NCI-H226 (cell line): ENCODE measurements around the gene GAPDH.
"Not testable (repeated sequence)": the region's sequence is repeated elsewhere in the genome, so short reads cannot be mapped to it uniquely, and the experiment has no call there.

Source experiments
- DNase-seq: peaks from one replicate; pipeline ENCODE4 v3.0.0-alpha.2; 2015

The GAPDH gene

GRCh38 chr12:6547987-6548386 is 13.7 kb downstream of the GAPDH start:
- DNase-seq = peak; percentile 94

DNA sequence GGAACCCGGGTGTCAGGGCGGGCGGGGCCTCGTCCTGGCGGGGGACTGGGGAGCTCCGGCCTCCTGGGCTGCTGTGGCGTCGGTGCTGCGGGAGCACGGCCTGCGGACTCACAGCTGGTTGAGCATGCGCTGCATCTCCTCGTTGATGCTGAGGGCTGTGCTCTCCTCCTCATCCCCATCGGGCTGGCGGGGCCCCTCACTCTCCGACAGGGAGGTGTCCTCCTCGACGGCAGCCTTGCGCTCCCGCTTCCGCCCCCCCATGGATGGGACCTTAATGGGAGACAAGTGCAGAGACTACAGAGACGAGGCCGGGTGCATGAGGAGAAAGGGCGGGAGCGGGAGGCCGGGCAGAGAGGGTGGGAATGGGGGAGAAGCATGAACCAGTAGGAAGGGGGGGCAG is 14.2 kb downstream of the GAPDH start:
- DNase-seq = no peak

DNA sequence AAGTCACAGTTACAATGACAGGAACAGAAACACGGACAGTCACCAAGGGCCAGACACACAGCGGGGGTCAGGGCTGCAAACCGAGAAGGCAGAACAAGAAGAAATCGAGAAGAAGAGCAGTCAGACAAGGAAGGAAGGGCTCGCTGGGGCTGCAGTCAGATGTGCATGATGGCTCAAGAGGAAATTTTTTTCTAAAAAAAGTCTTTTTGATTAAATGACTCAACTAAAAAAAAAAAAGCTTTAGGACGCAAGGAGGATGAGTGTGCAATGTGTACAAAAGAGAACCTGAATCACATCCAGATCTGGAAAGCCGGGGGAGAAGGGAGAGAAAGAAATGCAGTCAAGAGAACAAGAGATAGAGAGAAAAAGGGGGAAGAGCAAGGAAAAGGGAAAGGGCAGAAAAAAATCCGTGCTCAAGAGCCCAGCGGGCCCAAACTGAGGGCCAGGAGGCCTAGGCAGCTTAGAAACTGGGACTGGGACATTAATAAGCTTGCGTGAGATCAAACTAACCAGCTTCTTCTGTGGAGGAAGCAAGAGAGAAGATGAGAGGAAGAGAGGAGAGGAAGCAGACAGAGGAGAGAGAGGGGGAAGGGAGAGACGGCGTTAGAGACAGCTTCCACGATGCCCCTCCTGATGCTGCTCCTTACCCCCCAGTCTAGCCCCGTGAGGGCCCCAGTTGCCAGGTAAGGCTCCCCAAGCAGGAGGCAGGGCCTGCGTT is 14.8 kb downstream of the GAPDH start:
- DNase-seq = no peak

GRCh38 chr12:6549684-6550151 is 15.4 kb downstream of the GAPDH start:
- DNase-seq = no peak

DNA sequence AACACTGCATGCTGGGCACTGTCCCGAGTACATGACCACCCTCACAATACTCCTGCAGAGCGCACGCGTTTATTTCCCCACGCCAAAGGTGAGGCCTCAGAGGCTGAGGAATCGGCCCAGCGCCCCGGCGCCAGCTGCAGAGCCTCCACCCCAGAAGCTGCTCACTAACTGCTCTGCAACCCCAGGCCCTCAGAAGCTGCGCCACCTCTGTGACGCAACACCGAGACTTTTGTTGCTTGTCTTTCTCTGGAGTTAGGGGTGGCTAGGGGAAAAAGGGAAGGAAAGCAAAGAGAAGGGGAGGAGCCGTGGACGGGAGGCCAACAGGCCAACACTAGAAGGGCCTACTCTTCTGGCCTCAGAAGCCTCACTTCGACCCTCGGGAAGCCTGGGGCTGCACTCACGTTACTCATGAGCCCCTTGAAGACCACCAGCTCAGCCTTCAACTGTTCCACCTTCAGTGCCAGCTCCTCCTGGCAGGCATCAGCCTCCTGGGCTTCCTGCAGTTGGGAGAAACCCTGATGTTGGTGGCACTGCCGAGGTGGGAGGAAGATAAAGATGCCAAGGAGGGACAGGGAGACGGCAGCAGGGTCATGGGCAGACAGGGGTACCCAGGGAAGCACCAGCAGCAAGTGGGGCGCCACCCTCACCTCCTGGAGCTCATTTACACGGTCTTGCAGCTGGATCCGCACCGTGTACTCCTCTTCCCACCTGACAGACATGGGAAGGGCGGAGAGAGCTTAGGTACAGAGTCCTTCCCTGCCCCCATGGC is 16.2 kb downstream of the GAPDH start:
- DNase-seq = no peak

DNA sequence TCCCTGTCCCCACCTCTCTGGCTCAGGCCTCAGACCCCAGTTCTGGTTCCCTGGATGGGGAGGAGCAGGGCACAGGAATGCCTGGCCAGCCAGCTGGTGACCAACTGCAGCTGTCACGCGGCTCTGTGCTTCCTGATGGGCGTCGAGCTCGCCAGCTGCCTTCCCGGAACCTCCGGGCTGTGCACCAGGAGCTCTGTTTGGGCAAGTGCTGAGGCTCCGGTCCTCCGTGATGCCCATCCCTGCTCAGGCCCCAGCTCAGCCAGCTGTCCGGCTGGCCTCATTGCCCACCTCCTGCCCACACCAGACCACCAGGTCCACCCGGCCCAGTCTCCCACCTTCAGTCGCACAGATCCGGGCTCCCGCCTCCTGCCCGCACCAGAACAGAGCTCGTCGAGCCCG is 16.7 kb downstream of the GAPDH start:
- DNase-seq = no peak

DNA sequence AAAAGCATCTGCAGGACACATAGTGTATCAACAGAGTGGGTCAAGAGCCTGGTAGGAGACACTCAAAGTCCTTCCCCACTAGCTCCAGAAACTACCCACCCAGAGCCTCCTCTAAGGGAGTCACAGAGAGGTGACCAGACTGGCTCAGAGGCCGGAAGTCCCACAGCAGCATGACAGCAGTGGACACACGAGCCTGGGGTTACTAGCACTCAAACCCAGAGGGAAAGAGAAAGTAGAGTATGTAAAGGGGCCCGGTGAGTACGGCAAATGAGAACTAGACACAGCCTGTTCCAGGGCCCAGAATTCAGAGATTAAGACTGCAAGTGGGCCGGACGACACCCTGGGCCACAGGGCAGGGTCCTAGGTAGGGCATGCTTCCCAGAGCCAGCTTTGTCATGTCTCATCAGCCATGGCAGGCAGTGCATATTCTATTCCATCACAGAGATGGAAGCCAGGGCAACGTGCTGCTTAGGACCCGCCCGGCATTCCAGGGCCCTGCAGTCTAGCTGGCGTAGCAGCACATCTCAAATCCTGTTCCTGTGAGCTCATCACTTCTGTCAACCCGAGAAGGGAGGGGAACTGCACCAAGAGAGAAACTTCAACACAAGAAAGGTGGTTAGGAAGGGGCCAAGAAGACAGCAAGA is 17.3 kb downstream of the GAPDH start:
- DNase-seq = peak; percentile 86

- peak; percentile 67 for DNase-seq
These were observed 17.8 kb downstream of the GAPDH start for GRCh38 chr12:6552140-6552551.

DNA sequence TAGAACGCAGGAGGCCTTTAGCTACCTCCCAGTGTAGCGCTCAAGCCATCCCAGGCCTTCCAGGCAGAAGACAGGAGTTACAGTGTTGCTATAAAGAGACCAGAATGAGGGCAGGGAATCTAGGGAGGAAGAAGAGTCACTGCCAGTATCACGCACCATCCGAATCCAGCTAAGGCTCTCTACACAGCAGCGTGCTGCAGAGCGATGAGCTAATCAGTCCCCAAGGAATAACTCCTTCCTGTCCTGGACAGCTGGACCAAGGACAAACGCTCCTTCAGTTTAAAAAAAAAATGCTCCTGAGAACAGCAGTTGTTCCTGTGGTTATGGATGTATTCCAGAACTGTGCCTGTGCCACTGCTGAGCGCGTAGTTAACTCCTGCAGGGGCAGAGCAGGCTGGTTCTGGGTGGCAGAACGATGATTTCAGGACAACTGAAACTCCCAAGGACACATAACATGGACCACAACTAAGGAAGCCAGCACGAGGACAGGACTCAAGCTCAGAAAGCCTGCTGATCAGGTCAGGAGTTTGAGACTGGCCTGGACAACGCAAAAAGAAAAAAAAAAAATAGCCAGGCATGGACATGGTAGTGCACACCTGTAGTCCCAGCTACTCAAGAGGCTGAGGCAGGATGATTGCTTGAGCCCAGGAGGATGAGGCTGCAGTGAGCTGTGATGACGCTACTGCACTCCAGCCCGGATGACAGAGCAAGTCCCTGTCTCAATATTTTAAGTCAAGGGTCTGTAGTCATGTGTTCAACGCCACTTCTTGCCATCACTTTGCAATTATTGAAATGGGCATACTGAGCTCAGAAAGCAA is 18.9 kb downstream of the GAPDH start:
- no peak for DNase-seq

- peak; percentile 93 for DNase-seq
These were observed 20.1 kb downstream of the GAPDH start for GRCh38 chr12:6554168-6555017.

- no peak for DNase-seq
These were observed 20.8 kb downstream of the GAPDH start for GRCh38 chr12:6555018-6555691.

GRCh38 chr12:6556496-6556817 is 22.1 kb downstream of the GAPDH start:
- not testable (repeated sequence) for DNase-seq

DNA sequence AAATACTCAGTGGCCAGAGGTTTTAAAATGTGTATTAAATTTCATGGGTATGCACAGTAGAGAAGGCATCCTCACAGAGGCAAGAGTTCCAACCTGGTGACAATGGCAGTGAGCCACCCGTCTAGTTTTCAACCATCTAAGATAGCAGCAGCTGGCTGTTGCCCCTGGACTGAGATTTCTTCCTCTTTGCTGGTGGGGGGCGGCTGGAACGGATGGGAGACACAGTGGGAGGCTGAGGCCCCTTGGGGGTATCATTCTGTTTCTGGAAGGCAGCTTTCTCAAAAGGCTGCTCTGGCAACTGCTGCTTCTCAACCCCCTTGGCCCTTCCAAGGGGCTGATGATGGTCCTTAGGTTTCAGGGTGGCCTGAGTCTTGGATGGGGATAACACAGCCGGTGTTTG is 22.5 kb downstream of the GAPDH start:
- no peak for DNase-seq

DNA sequence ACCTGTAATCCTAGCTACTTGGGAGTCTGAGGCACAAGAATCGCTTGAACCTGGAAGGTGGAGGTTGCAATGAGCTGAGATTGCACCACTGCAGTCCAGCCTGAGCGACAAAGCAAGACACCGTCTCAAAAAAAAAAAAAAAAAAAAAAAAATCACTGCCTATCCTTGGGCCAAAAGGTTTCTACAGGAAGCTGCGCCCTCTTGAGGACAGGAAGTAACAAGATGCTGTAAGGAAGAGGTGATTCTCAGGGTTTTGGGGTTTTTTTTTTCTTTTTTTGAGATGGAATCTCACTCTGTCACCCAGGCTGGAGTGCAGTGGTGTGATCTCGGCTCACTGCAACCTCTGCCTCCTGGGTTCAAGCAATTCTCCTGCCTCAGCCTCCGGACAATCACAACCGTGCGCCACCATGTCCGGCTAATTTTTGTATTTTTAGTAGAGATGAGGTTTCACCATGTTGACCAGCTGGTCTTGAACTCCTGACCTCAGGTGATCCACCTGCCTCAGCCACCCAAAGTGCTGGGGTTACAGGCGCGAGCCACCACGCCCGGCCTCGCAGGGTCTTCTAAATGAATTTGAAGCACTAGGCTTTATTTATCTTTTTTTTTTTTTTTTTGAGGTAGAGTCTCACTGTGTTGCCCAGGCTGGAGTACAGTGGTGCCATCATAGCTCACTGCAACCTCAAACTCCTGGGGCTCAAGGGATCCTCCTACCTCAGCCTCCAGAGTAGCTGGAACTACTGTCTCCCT is 23.9 kb downstream of the GAPDH start:
- DNase-seq = not testable (repeated sequence)

GRCh38 chr12:6559500-6559899 is 25.2 kb downstream of the GAPDH start:
- no peak for DNase-seq

GRCh38 chr12:6560501-6561205 is 26.3 kb downstream of the GAPDH start:
- DNase-seq = no peak

DNA sequence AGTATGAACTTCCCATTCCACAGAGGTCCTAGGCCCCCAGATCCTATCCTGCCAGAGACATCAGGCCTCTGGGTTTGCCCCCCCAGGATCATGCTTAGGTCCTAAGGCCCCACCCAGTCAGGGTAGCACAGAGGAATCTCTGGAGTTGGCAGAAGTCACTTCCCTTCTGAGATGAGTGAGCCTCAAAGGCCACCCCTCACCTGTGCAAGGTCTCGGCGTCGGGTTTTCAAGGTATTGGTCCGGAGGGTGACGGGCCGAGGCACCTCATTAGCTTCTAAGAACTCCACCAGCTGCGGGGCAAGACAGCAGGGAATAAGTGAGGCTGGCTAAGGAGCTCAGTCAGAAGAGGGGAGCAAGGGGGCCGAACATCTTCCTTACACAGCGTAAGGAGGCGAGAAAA is 28.6 kb downstream of the GAPDH start:
- no peak for DNase-seq

DNA sequence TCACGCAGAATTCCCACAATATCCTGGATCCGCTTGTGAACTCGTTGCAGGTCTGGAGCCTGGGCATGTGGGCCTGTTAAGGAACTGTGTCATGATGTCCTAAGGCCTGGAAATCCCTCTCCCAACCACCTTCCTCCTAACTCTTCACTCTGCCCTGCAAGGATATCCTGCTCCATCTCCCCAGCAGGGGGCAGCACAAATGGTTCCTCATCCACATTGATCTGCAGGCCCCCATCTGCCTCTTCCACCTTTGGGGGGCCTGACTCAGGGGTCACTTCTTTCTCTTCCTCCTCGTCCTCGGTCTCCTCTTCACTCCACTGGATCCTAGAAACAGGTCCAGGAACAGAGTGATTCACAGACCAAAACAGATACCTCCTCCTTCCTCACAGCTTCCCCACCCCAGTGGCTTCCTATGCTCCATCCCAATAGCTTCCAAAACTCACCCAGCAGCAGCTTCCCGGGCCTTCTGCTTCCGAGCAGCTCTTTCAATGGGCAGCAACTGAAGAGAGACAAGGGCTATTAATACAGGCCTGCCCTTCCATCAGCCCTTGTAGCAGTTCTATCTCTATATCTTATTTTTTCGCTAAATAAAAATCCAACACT is 29.2 kb downstream of the GAPDH start:
- DNase-seq = no peak

GRCh38 chr12:6567112-6567670 is 32.9 kb downstream of the GAPDH start:
- no peak for DNase-seq
